ENCODE measurements around the gene DNAJC9.
"Not testable (repeated sequence)": the region's sequence is repeated elsewhere in the genome, so short reads cannot be mapped to it uniquely, and the experiment has no call there.

The DNAJC9 gene

GRCh38 chr10:73263693-73264347 is 16.8 kb upstream of the DNAJC9 start:
- TF ChIP-seq, protein P1, sequence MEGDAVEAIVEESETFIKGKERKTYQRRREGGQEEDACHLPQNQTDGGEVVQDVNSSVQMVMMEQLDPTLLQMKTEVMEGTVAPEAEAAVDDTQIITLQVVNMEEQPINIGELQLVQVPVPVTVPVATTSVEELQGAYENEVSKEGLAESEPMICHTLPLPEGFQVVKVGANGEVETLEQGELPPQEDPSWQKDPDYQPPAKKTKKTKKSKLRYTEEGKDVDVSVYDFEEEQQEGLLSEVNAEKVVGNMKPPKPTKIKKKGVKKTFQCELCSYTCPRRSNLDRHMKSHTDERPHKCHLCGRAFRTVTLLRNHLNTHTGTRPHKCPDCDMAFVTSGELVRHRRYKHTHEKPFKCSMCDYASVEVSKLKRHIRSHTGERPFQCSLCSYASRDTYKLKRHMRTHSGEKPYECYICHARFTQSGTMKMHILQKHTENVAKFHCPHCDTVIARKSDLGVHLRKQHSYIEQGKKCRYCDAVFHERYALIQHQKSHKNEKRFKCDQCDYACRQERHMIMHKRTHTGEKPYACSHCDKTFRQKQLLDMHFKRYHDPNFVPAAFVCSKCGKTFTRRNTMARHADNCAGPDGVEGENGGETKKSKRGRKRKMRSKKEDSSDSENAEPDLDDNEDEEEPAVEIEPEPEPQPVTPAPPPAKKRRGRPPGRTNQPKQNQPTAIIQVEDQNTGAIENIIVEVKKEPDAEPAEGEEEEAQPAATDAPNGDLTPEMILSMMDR (conservative IDR thresholded peaks at IDR 0.05; ENCODE audit: low read depth, low read length): peak; percentile 49
- no peak overlapping the region for H3K4me3 ChIP-seq (ENCODE audit: low read depth, low read length)
- peak; percentile 58 for DNase-seq (ENCODE audit: low read depth)

DNA sequence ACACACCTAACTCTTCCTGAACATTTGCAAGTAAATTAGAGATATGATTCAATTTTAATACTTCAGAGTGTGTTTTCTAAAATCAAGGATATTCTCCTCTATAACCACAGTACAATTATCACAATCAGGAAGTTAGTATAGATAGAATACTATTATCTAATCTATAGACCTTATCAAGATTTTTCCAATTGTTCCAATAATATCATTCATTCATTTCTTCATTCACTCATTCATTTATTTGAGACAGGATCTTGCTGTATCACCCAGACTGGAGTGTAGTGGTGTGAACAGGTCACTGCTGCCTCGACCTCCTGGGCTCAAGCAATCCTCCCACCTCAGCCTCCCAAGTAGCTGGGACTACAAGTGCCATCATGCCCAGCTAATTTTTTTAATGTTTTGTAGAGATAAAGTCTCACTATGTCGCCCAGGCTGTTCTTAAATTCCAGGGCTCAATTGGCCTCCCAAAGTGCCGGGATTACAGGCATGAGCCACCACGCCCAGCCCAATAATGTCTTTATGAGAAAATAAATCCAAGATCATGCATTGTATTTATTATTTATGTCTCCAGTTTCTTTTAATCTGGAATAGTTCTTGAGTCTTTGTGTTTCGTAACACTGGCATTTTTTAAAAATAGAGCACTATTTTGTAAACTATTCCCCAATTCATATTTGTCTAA is 16.0 kb upstream of the DNAJC9 start:
- DNase-seq (ENCODE audit: low read depth): no peak
- TF ChIP-seq, protein P1 (conservative IDR thresholded peaks at IDR 0.05; ENCODE audit: low read depth, low read length): no peak
- H3K4me3 ChIP-seq (ENCODE audit: low read depth, low read length): no peak overlapping the region

DNA sequence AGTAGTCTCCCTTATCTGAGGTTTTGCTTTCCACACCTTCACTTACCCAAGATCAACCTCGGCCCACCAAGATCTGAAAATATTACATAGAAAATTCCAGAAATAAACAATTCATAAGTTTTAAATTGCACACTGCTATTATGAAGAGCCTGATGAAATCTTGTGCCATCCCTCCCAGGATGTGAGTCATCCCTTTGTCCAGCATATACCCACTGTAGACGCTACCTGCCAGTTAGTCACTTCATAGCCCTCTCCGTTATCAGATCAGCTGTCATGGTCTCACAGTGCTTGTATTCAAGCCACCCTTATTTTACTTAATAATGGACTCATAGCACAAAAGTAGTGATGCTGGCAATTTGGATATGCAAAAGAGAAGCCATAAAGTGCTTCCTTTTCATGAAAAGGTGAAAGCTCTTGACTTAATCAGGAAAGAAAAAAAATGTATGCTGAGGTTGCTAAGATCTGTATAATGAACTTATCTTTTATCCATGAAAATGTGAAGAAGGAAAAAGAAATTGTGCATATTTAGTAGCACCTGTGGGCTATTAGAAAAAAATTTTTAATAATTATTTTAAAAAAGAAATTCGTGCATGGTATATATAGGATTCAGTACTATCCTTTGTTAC is 15.2 kb upstream of the DNAJC9 start:
- TF ChIP-seq, protein P1 (conservative IDR thresholded peaks at IDR 0.05; ENCODE audit: low read depth, low read length): no peak
- DNase-seq (ENCODE audit: low read depth): peak; percentile 89

GRCh38 chr10:73261362-73261995 is 14.4 kb upstream of the DNAJC9 start:
- no peak overlapping the region for H3K4me3 ChIP-seq (ENCODE audit: low read depth, low read length)
- no peak for DNase-seq (ENCODE audit: low read depth)
- TF ChIP-seq, protein P1 (conservative IDR thresholded peaks at IDR 0.05; ENCODE audit: low read depth, low read length): no peak

More for the DNA sequence above, 15.2 kb upstream of the DNAJC9 start:
- no peak overlapping the region for H3K4me3 ChIP-seq (ENCODE audit: low read depth, low read length)

- H3K4me3 ChIP-seq (ENCODE audit: low read depth, low read length); DNase-seq (ENCODE audit: low read depth): not testable (repeated sequence)
Observed at GRCh38 chr10:73258612-73259011, 11.6 kb upstream of the DNAJC9 start.

DNA sequence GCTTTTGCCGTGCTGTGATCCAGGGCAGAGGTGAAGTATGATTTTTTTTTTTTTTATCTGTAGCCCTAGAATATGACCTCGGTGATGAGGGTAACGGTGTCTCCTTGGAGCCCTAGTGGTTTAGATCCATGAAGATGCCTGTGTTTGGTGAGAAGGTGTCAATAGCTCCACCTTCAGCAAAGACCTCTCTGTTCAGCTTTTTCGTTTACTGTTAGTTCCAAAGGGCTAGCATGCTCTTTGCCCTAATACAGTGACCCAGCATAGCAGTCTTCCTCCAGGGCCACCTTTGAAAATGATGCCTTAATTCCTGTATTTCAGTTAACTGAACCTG is 6.1 kb upstream of the DNAJC9 start:
- peak; percentile 23 for DNase-seq (ENCODE audit: low read depth)
- TF ChIP-seq, protein P1 (conservative IDR thresholded peaks at IDR 0.05; ENCODE audit: low read depth, low read length): peak; percentile 12
- peak overlapping the region; percentile 94 for H3K4me3 ChIP-seq (ENCODE audit: low read depth, low read length)

GRCh38 chr10:73252445-73253224 is 5.6 kb upstream of the DNAJC9 start, which contains the start of gene MRPS16:
MRPS16 (minus strand) TSS chr10:73252644; CDS start chr10:73252482, 162 bp downstream.
- peak within 1 kb of the TSS; percentile 94 for H3K4me3 ChIP-seq (ENCODE audit: low read depth, low read length)
- DNase-seq (ENCODE audit: low read depth): peak; percentile 98
- TF ChIP-seq, protein P1 (conservative IDR thresholded peaks at IDR 0.05; ENCODE audit: low read depth, low read length): no peak
